Liver (tissue), 3 donors: ENCODE results near the gene ZNF835.

Experiments
- CTCF ChIP-seq: fragments of 150-350 bp; IDR thresholded peaks from 2 replicates; pipeline ENCODE4 v1.5.1; 2017; ENCODE audit warnings: improper control_type of control experiment, low read depth, low read length; ENCODE audit not compliant: missing input control
- FOXA1 ChIP-seq: IDR thresholded peaks from 2 replicates; pipeline ENCODE4 v1.6.1; 2016; ENCODE audit warnings: antibody characterized with exemption
- FOXA2 ChIP-seq: IDR thresholded peaks from 2 replicates; pipeline ENCODE4 v1.6.1; 2016; ENCODE audit warnings: antibody characterized with exemption
- JUND ChIP-seq, 2 donors: IDR thresholded peaks; 2 replicates each; pipeline ENCODE4 v1.6.1; 2016; ENCODE audit warnings: antibody characterized with exemption in 2 of 2
- MAX ChIP-seq: IDR thresholded peaks from 2 replicates; pipeline ENCODE4 v1.6.1; 2016; ENCODE audit warnings: antibody characterized with exemption
- NR2F2 ChIP-seq: IDR thresholded peaks from 2 replicates; pipeline ENCODE4 v1.6.1; 2016; ENCODE audit warnings: antibody characterized with exemption
- RAD21 ChIP-seq, 2 donors: IDR thresholded peaks; 2 replicates each; pipeline ENCODE4 v1.6.1; 2016; ENCODE audit warnings: antibody characterized with exemption in 2 of 2, mild to moderate bottlenecking in 2 of 2
- REST ChIP-seq: IDR thresholded peaks from 2 replicates; pipeline ENCODE4 v1.6.1; 2016; ENCODE audit warnings: antibody characterized with exemption, mild to moderate bottlenecking
- RXRA ChIP-seq, 2 donors: IDR thresholded peaks; 2 replicates each; pipeline ENCODE4 v1.6.1; 2017 to 2018; ENCODE audit warnings: antibody characterized with exemption in 2 of 2, mild to moderate bottlenecking in 1 of 2
- YY1 ChIP-seq: IDR thresholded peaks from 2 replicates; pipeline ENCODE4 v1.6.1; 2016; ENCODE audit warnings: antibody characterized with exemption, mild to moderate bottlenecking
- TF ChIP-seq, protein P1 (sequence below): IDR thresholded peaks from 2 replicates; pipeline ENCODE4 v1.6.1; 2016; ENCODE audit warnings: antibody characterized with exemption
- TF ChIP-seq, protein P2 (sequence below): IDR thresholded peaks from 2 replicates; pipeline ENCODE4 v1.6.1; 2016; ENCODE audit warnings: antibody characterized with exemption
- donor health status: healthy.
- donor health status: healthy.

- TF ChIP-seq RAD21 (IDR thresholded peaks at IDR 0.05) (no peak), CTCF (no peak), FOXA2 (no peak), NR2F2 (no peak), JUND (IDR thresholded peaks at IDR 0.05) (no peak), MAX (no peak), REST (no peak), RXRA (IDR thresholded peaks at IDR 0.05) (no peak), YY1 (no peak), FOXA1 (no peak)
- TF ChIP-seq, protein P1, sequence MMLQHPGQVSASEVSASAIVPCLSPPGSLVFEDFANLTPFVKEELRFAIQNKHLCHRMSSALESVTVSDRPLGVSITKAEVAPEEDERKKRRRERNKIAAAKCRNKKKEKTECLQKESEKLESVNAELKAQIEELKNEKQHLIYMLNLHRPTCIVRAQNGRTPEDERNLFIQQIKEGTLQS: no peak
- TF ChIP-seq, protein P2, sequence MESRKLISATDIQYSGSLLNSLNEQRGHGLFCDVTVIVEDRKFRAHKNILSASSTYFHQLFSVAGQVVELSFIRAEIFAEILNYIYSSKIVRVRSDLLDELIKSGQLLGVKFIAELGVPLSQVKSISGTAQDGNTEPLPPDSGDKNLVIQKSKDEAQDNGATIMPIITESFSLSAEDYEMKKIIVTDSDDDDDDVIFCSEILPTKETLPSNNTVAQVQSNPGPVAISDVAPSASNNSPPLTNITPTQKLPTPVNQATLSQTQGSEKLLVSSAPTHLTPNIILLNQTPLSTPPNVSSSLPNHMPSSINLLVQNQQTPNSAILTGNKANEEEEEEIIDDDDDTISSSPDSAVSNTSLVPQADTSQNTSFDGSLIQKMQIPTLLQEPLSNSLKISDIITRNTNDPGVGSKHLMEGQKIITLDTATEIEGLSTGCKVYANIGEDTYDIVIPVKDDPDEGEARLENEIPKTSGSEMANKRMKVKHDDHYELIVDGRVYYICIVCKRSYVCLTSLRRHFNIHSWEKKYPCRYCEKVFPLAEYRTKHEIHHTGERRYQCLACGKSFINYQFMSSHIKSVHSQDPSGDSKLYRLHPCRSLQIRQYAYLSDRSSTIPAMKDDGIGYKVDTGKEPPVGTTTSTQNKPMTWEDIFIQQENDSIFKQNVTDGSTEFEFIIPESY: no peak
These were observed 49.2 kb downstream of the ZNF835 start for GRCh38 chr19:56622374-56622773.
